Muscle layer of colon (tissue), 2 donors: ENCODE results near the gene REV3L.
A peak's percentile ranks its signal among the peaks of the same experiment; 100 is the strongest.

Experiments used
- H3K27ac ChIP-seq: one replicate; pipeline ENCODE4 v1.7.0; 2013; ENCODE audit warnings: low read depth, mild to moderate bottlenecking, low read length, moderate library complexity
- H3K27me3 ChIP-seq, 2 donors: one replicate each; pipeline ENCODE4 v1.7.0; 2013; ENCODE audit warnings: low read length in 2 of 2, mild to moderate bottlenecking in 2 of 2; ENCODE audit not compliant: insufficient read depth in 2 of 2, control insufficient read depth in 1 of 2
- H3K36me3 ChIP-seq: one replicate; pipeline ENCODE4 v1.7.0; 2013; ENCODE audit warnings: mild to moderate bottlenecking, low read length; ENCODE audit not compliant: insufficient read depth
- H3K4me1 ChIP-seq: one replicate; pipeline ENCODE4 v1.7.0; 2013; ENCODE audit warnings: mild to moderate bottlenecking, low read length; ENCODE audit not compliant: insufficient read depth
- H3K4me3 ChIP-seq, 2 donors: one replicate each; pipeline ENCODE4 v1.7.0; 2013; ENCODE audit warnings: low read length in 2 of 2, low read depth in 1 of 2, mild to moderate bottlenecking in 1 of 2, moderate library complexity in 1 of 2
- H3K9ac ChIP-seq: one replicate; pipeline ENCODE4 v1.7.0; 2013; ENCODE audit warnings: low read length
- H3K9me3 ChIP-seq: one replicate; pipeline ENCODE4 v1.7.0; 2013; ENCODE audit warnings: mild to moderate bottlenecking, low read length
- donor health status: abdominal sarcoma.
- donor health status: Adenocarcinoma of cecum.

REV3L gene

DNA sequence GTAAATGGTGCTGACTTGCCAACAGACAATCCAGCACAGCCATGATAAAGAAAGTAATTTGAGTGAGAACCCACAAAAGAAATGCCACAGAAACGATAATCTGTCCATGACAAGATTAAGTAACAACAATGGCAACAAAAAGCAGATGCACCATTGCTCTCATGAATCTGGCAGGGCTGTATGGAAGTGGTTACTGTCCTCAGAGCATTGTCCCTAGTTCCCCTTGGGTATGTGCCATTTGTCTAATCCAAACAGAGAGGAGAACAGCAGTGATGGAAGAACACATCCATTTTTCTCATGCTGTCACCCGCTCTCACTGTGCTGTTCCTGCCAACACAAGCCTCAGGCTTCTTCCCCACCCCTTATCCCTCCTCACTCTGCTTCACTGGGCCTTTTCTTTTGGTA, 65.8 kb downstream of the REV3L start:
- Histone ChIP-seq H3K27me3 (no peaks in the 10 kb centered on the region), H3K4me3 (no peak overlapping the region), H3K9me3 (no peaks in the 10 kb centered on the region), H3K4me1 (peaks cover 51% of the 10 kb centered on the region), H3K36me3 (peaks cover under 1% of the 10 kb centered on the region), H3K27ac (peak overlapping the region; percentile 62), H3K9ac (no peak overlapping the region)

DNA sequence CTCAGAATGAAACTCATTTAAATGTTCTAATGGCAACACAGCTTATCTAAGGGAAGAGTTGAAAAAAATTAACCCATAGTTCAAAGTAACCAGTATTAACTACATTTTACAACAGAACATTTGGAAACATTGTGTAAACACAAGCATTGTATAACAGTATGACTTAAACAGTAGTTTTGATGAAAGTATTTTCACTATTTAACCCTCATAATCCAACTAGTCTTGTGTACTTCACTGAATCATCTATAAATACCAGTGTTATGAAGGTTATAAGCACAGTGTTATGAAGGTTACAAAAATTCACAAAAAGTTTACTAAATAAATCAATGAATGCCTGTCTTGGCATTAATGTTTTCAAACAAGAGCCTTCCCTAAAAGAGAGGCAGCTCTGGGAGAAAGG, 66.5 kb downstream of the REV3L start:
- Histone ChIP-seq H3K4me3 (no peak overlapping the region), H3K27ac (peak overlapping the region; percentile 62), H3K9ac (no peak overlapping the region), H3K36me3 (peaks cover 7% of the 10 kb centered on the region), H3K27me3 (no peaks in the 10 kb centered on the region), H3K4me1 (peaks cover 49% of the 10 kb centered on the region), H3K9me3 (no peaks in the 10 kb centered on the region)

DNA sequence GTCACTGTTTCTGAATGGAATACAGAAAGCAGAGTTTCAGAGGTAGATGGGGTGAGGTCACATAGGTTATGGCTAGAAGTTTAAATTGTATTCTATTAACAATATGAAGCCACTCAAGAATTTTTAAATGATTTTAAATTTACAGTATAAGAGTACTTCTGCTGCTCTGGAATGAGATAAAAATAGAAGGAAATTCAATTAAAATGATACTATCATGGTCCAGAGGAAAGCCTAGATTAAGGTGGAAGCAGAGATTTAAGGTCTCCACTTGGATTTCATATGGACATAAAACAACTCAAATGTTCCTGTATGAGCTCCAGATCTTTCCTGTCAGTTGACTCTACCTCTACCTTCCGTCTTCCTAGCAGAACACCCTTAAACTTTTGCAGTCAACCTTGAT, 68.6 kb downstream of the REV3L start:
- Histone ChIP-seq H3K27ac (no peak overlapping the region), H3K27me3 (no peaks in the 10 kb centered on the region), H3K9me3 (no peaks in the 10 kb centered on the region), H3K9ac (no peak overlapping the region), H3K4me1 (peaks cover 38% of the 10 kb centered on the region), H3K36me3 (peaks cover 15% of the 10 kb centered on the region), H3K4me3 (no peak overlapping the region)

DNA sequence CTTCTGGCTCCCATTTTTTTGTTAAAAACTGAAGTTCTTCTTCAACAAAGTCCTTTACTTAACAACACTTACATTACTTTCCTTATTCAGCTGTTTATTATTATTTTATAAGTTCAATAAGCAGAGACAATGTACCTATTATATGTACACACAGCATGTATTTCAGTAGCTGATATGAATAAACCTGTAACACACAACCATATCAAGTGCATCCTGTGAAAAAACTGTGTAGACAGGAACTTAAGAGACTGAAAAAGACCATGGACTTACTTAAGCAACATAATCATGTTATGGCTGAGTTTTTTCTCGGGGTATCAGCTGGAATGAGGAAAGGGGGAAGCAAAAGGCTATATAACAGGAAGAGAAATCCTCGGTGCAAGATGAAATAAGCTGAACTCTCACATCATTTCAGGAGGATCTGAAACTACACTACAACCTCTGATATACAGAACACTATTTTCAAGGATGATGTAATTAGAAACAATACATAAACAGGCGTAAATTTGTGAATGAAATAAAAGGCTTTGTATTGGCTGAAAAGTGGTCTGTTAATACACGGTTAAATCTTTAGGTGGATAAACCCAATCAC, 70.9 kb downstream of the REV3L start:
- Histone ChIP-seq H3K4me1 (peaks cover 18% of the 10 kb centered on the region), H3K36me3 (peaks cover 15% of the 10 kb centered on the region), H3K27me3 (no peaks in the 10 kb centered on the region), H3K27ac (no peak overlapping the region), H3K9ac (no peak overlapping the region), H3K4me3 (no peak overlapping the region), H3K9me3 (no peaks in the 10 kb centered on the region)

DNA sequence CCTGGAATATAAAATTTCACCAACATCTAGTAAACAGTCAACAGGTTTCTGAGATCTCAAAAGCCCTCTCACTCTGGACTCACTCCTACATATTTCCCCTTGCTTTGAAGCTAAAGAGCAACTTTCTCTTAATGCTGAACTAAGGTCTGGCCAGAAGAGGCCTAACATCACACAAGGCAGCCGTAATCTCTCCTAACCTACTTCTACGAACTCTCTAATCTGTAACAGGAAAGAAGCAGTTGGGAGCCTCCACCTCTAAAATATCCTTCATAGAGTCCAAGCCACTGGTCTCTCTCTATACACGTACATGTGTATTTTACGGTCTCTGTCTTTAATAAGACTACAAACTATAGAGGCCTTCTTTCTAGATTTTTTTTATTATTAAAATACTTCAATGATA, 72.0 kb downstream of the REV3L start:
- H3K27me3 ChIP-seq = no peaks in the 10 kb centered on the region
- peak overlapping the region; percentile 23 for H3K27ac ChIP-seq
- no peak overlapping the region for H3K4me3 ChIP-seq
- H3K9me3 ChIP-seq = no peaks in the 10 kb centered on the region
- peaks cover 18% of the 10 kb centered on the region for H3K36me3 ChIP-seq
- no peak overlapping the region for H3K9ac ChIP-seq
- peaks cover 8% of the 10 kb centered on the region for H3K4me1 ChIP-seq

DNA sequence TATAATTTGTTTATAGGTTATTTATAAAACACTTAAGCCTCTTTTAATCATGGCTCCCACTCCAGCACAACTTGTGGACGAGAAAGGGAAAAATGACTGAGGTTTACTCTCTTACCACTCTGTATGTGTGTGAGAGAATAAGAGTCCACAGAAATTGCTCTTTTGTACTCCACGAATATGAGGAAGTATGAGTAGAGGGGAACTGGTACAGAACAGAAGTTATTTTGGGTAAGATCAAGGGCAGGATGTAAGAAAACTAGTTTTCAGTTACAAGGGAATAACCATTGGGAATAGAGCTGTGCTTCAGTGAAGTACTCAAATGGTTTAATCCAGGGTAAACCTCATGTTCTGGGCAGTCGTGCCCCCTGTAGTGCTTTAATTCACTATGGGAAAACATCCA, 72.6 kb downstream of the REV3L start:
- H3K27me3 ChIP-seq = no peaks in the 10 kb centered on the region
- peaks cover 18% of the 10 kb centered on the region for H3K36me3 ChIP-seq
- H3K27ac ChIP-seq = peak overlapping the region; percentile 23
- H3K9ac ChIP-seq = no peak overlapping the region
- no peaks in the 10 kb centered on the region for H3K9me3 ChIP-seq
- peaks cover 5% of the 10 kb centered on the region for H3K4me1 ChIP-seq
- H3K4me3 ChIP-seq = no peak overlapping the region

DNA sequence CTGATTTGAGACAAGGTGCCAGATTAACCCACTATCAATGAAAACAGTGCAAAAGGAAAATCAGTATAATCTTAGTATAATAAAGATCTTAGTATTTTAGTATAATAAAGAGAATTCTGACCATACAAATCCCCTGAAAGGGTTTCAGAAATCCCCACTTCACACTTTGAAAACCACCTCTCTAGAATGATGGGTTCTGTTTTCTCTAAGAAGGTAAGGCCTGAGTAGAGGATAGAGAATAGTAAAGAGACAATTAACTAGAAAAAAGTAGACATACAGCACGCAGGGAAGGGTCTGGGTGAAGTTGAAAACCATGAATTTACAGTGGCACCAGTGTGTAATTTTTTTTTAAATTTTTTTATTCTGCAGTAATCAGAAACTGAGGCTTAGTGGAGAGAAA, 73.6 kb downstream of the REV3L start:
- Histone ChIP-seq H3K9ac (no peak overlapping the region), H3K27ac (no peak overlapping the region), H3K9me3 (no peaks in the 10 kb centered on the region), H3K4me1 (peaks cover 4% of the 10 kb centered on the region), H3K36me3 (peaks cover 20% of the 10 kb centered on the region), H3K4me3 (no peak overlapping the region), H3K27me3 (no peaks in the 10 kb centered on the region)

DNA sequence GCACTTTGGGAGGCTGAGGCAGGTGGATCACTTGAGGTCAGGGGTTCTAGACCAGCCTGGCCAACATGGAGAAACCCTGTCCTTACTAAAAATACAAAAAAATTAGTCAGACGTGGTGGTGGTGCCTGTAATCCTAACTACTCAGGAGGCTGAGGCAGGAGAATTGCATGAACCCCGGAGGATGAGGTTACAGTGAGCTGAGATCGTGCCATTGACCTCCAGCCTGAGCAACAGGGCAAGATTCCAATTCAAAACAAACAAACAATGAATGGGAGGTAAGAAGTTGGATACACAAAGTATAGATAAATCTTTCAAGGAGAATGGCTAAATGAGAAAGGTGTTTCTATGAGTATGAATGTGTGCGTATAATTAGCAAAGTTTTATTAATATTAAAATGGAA, 75.3 kb downstream of the REV3L start:
- Histone ChIP-seq H3K4me3 (no peak overlapping the region), H3K4me1 (peaks cover 4% of the 10 kb centered on the region), H3K27me3 (no peaks in the 10 kb centered on the region), H3K9me3 (no peaks in the 10 kb centered on the region), H3K9ac (no peak overlapping the region), H3K27ac (no peak overlapping the region), H3K36me3 (peaks cover 35% of the 10 kb centered on the region)

DNA sequence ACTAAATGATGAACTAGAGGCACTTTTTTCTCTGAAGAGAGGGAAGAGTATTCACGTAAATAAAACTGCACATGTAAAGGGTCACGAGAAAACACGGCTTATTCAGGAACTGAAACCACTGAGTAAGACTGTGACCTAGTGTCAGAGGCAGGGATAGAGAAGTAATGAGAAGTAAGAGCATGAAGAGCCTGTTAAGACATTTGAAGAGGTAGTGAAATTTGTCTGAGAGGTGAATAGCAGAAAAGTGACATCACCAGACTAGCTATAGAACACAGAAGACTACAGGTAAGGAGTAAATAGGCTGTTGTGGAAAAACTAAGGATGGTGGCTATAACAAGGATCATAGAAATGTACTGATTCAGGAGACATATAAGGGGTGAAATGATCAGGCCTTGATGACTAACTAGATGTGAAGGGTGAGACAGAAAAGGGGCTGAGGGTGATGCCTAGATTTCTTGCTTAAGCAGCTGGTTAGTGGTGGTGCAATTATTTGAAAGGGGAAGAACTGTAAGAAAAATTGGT, 76.8 kb downstream of the REV3L start:
- Histone ChIP-seq H3K36me3 (peaks cover 29% of the 10 kb centered on the region), H3K9me3 (no peaks in the 10 kb centered on the region), H3K27ac (no peak overlapping the region), H3K9ac (no peak overlapping the region), H3K27me3 (no peaks in the 10 kb centered on the region), H3K4me3 (no peak overlapping the region), H3K4me1 (peaks cover 4% of the 10 kb centered on the region)

DNA sequence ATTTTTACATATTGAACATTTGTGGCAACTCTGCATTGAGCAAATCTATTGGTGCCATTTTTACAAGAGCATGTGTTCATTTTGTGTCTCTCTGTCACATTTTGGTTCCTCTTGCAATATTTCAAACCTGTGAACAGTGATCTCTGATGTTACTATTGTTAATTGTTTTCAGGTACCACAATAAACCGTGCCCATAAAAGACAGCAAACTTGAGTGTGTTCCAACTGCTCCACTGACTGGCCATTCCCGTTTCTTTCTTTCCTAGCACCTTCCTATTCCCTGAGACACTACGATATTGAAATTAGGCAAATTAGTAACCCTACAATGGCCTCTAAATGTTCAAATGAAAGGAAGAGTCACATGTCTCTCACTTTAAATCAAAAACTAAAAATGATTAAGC, 79.6 kb downstream of the REV3L start:
- Histone ChIP-seq H3K36me3 (peaks cover 36% of the 10 kb centered on the region), H3K9me3 (no peaks in the 10 kb centered on the region), H3K27ac (no peak overlapping the region), H3K27me3 (no peaks in the 10 kb centered on the region), H3K4me3 (no peak overlapping the region), H3K4me1 (no peaks in the 10 kb centered on the region), H3K9ac (no peak overlapping the region)

DNA sequence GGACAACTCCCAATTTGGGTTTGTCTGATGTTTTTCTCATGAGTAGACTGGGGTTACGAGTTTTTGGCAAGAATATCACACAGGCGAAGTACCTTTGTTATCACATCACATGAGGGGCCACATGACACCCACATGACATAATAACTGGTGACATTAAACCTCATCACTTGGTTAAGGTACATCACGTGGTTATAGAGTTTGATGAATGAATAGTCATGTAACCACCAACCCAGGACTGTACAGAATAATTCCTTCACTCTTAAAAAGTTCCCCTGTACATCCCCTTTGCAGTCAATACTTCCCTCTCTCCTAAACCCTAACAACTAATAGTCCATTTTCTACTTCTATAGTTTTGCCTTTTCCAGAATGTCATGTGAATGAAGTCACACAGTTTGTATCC, 83.4 kb downstream of the REV3L start:
- Histone ChIP-seq H3K36me3 (peaks cover 42% of the 10 kb centered on the region), H3K4me1 (no peaks in the 10 kb centered on the region), H3K4me3 (no peak overlapping the region), H3K9ac (no peak overlapping the region), H3K27ac (no peak overlapping the region), H3K27me3 (no peaks in the 10 kb centered on the region), H3K9me3 (no peaks in the 10 kb centered on the region)

DNA sequence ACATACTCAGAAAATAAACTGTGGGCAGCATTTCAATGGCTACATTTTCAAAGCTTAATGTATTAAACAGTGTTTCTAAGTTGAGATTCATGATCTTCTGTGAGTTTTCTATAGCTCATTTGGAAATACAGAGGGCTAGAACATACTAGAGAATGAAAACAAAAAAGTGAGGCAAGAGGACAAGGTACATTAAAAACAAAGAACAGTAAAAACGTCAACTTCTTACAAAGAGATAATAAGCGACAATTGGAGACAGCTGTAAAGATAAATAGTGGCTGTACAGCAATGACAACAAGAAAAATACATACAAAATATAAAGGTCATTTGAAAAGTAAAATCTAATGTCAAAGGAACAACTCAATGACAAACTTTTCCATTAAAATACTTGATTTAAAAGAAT, 94.3 kb downstream of the REV3L start:
- Histone ChIP-seq H3K9ac (no peak overlapping the region), H3K9me3 (no peaks in the 10 kb centered on the region), H3K4me3 (no peak overlapping the region), H3K27me3 (no peaks in the 10 kb centered on the region), H3K4me1 (peaks cover 7% of the 10 kb centered on the region), H3K36me3 (peaks cover 22% of the 10 kb centered on the region), H3K27ac (no peak overlapping the region)
